Activated naive CD8-positive, alpha-beta T cell treated with anti-CD3 and anti-CD28 coated beads for 36 hours (primary cell): ENCODE measurements around the gene RCSD1. TPM values are rescaled to one million over a fixed set of nuclear protein-coding genes. Genes with fewer than 3 reads are reported as not detected.

Experiments used
- DNase-seq: peaks from one replicate; pipeline ENCODE4 v3.0.0; 2021
- H3K27ac Mint-ChIP-seq: one replicate; pipeline ENCODE4 v1.8.0; 2022; ENCODE audit warnings: mild to moderate bottlenecking, moderate library complexity, mixed read lengths
- H3K27me3 Mint-ChIP-seq: one replicate; pipeline ENCODE4 v1.8.0; 2022; ENCODE audit warnings: mild to moderate bottlenecking, mixed read lengths
- H3K36me3 Mint-ChIP-seq: one replicate; pipeline ENCODE4 v1.8.0; 2021; ENCODE audit warnings: mild to moderate bottlenecking, mixed read lengths
- H3K4me1 Mint-ChIP-seq: one replicate; pipeline ENCODE4 v1.8.0; 2021; ENCODE audit warnings: mixed read lengths
- H3K4me3 Mint-ChIP-seq: one replicate; pipeline ENCODE4 v1.8.0; 2022; ENCODE audit warnings: mild to moderate bottlenecking, moderate library complexity, mixed read lengths
- H3K9me3 Mint-ChIP-seq: one replicate; pipeline ENCODE4 v1.8.0; 2022; ENCODE audit warnings: mixed read lengths
- total RNA-seq, 2 experiments: library from RNA; stranded (reverse); gene quantifications; one replicate each; pipeline ENCODE4 v1.2.3, GENCODE V29; 2021

The RCSD1 gene
- total RNA-seq = 10 to 100 TPM; 56.4 to 58.2 TPM

GRCh38 chr1:167629681-167630567 lies at the start of gene RCSD1:
Gene RCSD1, plus strand, starts transcription at chr1:167630232. Its CDS starts 192 bp downstream, at chr1:167630424.
- Mint-ChIP-seq H3K9me3 (peaks cover 8% of the 10 kb centered on the region), H3K27me3 (peaks cover 3% of the 10 kb centered on the region), H3K27ac (peak within 1 kb of the TSS; percentile 99), H3K36me3 (peaks cover 44% of the 10 kb centered on the region), H3K4me1 (peaks cover 60% of the 10 kb centered on the region), H3K4me3 (peak within 1 kb of the TSS; percentile 97)
- peak; percentile 80 for DNase-seq

- no peak for DNase-seq
- H3K4me1 Mint-ChIP-seq = no peaks in the 10 kb centered on the region
- H3K27me3 Mint-ChIP-seq = no peaks in the 10 kb centered on the region
- H3K9me3 Mint-ChIP-seq = no peaks in the 10 kb centered on the region
- H3K4me3 Mint-ChIP-seq = no peak overlapping the region
- H3K36me3 Mint-ChIP-seq = no peaks in the 10 kb centered on the region
- no peak overlapping the region for H3K27ac Mint-ChIP-seq
Measured at GRCh38 chr1:167582064-167582463, 48.0 kb upstream of the RCSD1 start.

DNA sequence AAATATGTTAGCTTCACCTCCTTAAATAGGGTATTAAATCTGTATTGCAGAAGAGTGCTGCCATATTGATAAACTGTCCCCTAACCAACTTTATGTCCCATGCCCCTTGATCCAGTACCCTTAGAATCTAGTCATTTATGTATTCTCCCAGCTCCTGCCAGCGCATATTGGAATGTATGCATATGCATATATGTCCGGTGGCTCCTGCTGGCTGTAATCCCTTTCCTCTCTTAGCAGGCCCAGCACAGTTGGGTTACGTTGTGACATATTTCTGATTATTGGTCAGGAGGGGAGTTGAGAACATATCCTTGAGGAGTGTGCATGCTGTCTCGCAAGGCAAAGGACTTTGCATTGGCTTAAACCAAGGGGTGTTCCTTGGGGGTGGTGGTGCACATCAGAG lies 47.3 kb upstream of the RCSD1 start:
- Mint-ChIP-seq H3K4me1 (no peaks in the 10 kb centered on the region), H3K36me3 (no peaks in the 10 kb centered on the region), H3K27ac (no peak overlapping the region), H3K9me3 (no peaks in the 10 kb centered on the region), H3K4me3 (no peak overlapping the region), H3K27me3 (no peaks in the 10 kb centered on the region)
- no peak for DNase-seq

- H3K27ac Mint-ChIP-seq = no peak overlapping the region
- no peaks in the 10 kb centered on the region for H3K27me3 Mint-ChIP-seq
- H3K4me3 Mint-ChIP-seq = no peak overlapping the region
- no peaks in the 10 kb centered on the region for H3K36me3 Mint-ChIP-seq
- H3K9me3 Mint-ChIP-seq = no peaks in the 10 kb centered on the region
- no peak for DNase-seq
- no peaks in the 10 kb centered on the region for H3K4me1 Mint-ChIP-seq
Measured at GRCh38 chr1:167584581-167584980, 45.5 kb upstream of the RCSD1 start.

GRCh38 chr1:167587342-167587741 lies 42.7 kb upstream of the RCSD1 start:
- Mint-ChIP-seq H3K9me3 (no peaks in the 10 kb centered on the region), H3K27me3 (no peaks in the 10 kb centered on the region), H3K27ac (no peak overlapping the region), H3K36me3 (no peaks in the 10 kb centered on the region), H3K4me3 (no peak overlapping the region), H3K4me1 (no peaks in the 10 kb centered on the region)
- no peak for DNase-seq

DNA sequence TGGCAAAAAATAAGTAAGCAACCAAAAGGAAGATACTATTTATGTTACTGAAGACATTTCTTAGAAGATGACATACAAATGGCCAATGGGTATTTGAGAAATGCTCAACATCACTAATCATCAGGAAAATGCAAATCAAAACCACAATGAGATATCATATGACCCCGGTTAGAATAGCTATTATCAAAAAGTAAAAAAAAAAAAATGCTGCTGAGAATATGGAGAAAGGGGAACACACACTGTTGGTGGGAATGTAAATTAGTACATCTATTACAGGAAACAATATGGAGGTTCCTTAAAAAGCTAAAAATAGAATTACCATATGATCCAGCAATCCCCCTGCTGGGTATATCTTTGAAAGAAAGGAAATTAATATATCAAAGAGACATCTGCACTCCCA lies 42.2 kb upstream of the RCSD1 start:
- Mint-ChIP-seq H3K27me3 (no peaks in the 10 kb centered on the region), H3K9me3 (no peaks in the 10 kb centered on the region), H3K36me3 (no peaks in the 10 kb centered on the region), H3K4me1 (no peaks in the 10 kb centered on the region), H3K4me3 (no peak overlapping the region), H3K27ac (no peak overlapping the region)
- no peak for DNase-seq

DNA sequence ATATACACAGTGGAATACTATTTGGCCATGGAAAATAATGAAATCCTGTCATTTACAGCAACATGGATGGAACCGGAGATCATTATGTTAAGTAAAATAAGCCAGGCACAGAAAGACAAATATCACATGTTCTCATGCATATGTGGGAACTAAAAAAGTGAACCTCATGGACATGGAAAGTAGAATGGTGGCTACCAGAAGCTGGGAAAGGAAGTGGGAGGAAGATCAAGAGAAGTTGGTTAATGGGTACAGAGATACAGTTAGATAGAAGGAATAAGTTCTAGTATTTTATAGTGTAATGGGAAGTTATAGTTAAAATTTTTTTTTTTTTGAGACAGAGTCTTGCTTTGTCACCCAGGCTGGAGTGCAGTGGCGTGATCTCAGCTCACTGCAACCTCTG lies 41.7 kb upstream of the RCSD1 start:
- no peak overlapping the region for H3K4me3 Mint-ChIP-seq
- H3K9me3 Mint-ChIP-seq = no peaks in the 10 kb centered on the region
- no peak for DNase-seq
- no peaks in the 10 kb centered on the region for H3K27me3 Mint-ChIP-seq
- no peaks in the 10 kb centered on the region for H3K36me3 Mint-ChIP-seq
- peaks cover 2% of the 10 kb centered on the region for H3K4me1 Mint-ChIP-seq
- no peak overlapping the region for H3K27ac Mint-ChIP-seq

GRCh38 chr1:167592475-167592874 lies 37.6 kb upstream of the RCSD1 start:
- Mint-ChIP-seq H3K9me3 (no peaks in the 10 kb centered on the region), H3K27ac (no peak overlapping the region), H3K36me3 (no peaks in the 10 kb centered on the region), H3K4me1 (peaks cover 7% of the 10 kb centered on the region), H3K27me3 (no peaks in the 10 kb centered on the region), H3K4me3 (no peak overlapping the region)
- DNase-seq = no peak

GRCh38 chr1:167593860-167594259 lies 36.2 kb upstream of the RCSD1 start:
- peaks cover 7% of the 10 kb centered on the region for H3K4me1 Mint-ChIP-seq
- H3K9me3 Mint-ChIP-seq = no peaks in the 10 kb centered on the region
- no peaks in the 10 kb centered on the region for H3K27me3 Mint-ChIP-seq
- no peak overlapping the region for H3K4me3 Mint-ChIP-seq
- H3K36me3 Mint-ChIP-seq = no peaks in the 10 kb centered on the region
- DNase-seq = no peak
- H3K27ac Mint-ChIP-seq = no peak overlapping the region

DNA sequence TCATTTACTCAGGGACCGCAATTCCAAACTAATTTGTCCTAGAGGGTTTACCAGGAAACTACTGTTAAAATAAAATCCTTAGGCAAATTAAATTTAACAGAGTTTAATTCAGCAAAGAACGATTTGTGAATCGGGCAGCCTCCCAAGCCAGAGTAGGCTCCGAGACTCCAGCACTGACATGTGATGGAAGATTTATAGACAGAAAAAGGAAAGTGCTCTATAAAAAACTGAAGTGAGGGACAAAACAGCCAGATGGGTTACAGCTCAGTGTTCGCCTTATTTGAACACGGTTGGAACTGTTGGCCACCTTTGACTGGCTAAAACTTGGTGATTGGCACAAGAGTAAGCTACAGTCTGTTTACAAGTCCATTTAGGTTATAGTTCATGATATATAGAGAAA lies 35.2 kb upstream of the RCSD1 start:
- H3K36me3 Mint-ChIP-seq = no peaks in the 10 kb centered on the region
- no peaks in the 10 kb centered on the region for H3K27me3 Mint-ChIP-seq
- H3K4me1 Mint-ChIP-seq = peaks cover 9% of the 10 kb centered on the region
- no peak overlapping the region for H3K27ac Mint-ChIP-seq
- DNase-seq = no peak
- no peak overlapping the region for H3K4me3 Mint-ChIP-seq
- H3K9me3 Mint-ChIP-seq = no peaks in the 10 kb centered on the region

GRCh38 chr1:167599957-167600581 lies 30.0 kb upstream of the RCSD1 start:
- Mint-ChIP-seq H3K4me1 (peaks cover 35% of the 10 kb centered on the region), H3K4me3 (peak overlapping the region; percentile 67), H3K27me3 (no peaks in the 10 kb centered on the region), H3K9me3 (no peaks in the 10 kb centered on the region), H3K27ac (peak overlapping the region; percentile 92), H3K36me3 (no peaks in the 10 kb centered on the region)
- DNase-seq = peak; percentile 29

DNA sequence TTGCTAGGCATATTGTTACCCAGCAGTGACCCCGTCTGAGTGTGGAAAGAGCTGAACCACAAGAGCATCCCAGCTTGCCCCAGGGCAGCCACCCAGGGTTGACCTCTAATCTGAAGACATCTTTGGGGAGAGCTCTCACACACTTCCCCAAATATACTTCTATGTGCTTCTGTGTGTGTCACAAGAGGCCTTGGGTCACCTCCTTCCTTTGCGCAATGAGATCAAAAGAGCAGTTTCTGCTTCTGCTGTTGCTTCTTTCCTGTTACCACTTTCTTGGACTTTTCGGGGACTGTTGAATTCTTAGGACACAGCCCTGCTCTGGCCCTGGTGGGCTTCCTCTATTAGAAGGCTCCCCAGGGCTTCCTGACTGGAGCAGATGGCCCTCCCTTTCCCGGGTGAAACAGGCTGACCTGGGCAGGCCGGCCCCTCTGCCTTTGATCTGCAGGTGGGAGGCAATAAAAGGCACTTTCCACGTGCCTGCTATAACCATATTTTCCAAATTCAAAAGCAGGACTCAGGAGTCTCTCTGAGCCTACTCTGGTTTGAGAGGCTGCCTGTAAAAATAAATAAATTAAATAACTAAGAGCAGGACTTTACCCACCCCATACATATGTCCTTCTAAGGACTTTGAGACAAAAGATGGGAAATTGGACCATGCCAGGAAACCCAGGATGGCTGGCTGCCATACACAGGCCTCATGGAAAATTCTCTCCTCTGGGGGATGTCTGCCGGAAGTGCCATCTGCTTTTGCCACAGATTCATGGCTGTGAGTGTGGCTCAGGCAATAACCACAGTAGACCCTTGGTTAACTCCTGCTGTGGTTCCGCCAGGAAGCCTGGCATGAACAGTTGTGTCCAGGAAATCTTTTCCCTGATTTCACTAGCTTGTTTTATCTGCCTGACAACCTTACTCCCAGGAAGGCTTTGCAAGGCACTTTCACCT lies 28.3 kb upstream of the RCSD1 start:
- peaks cover 35% of the 10 kb centered on the region for H3K4me1 Mint-ChIP-seq
- H3K9me3 Mint-ChIP-seq = peaks cover 3% of the 10 kb centered on the region
- peak overlapping the region; percentile 92 for H3K27ac Mint-ChIP-seq
- DNase-seq = peak; percentile 14
- peaks cover 2% of the 10 kb centered on the region for H3K36me3 Mint-ChIP-seq
- peak overlapping the region; percentile 43 for H3K4me3 Mint-ChIP-seq
- H3K27me3 Mint-ChIP-seq = no peaks in the 10 kb centered on the region

DNA sequence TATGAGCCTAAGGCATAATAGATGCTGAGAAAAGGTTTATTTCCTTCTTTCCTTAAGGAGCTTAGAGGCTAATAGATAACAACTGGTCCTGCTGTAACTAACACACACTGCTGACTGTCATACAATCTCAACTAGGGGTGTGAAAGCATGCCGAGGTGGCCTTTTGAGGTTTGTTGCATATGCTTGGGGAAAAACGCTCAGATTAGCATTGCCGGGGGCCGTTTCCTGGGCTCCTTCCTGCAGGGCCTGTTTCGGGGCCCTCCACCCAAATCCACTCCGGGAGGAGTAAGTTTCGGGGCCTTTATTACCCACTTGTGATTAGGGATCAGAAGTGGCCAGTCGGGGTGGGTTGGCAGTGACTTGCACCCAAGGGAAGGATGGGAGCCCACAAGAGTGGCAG lies 27.2 kb upstream of the RCSD1 start:
- Mint-ChIP-seq H3K9me3 (peaks cover 10% of the 10 kb centered on the region), H3K36me3 (peaks cover 8% of the 10 kb centered on the region), H3K4me1 (peaks cover 35% of the 10 kb centered on the region), H3K4me3 (no peak overlapping the region), H3K27ac (peak overlapping the region; percentile 59), H3K27me3 (no peaks in the 10 kb centered on the region)
- DNase-seq = peak; percentile 15

DNA sequence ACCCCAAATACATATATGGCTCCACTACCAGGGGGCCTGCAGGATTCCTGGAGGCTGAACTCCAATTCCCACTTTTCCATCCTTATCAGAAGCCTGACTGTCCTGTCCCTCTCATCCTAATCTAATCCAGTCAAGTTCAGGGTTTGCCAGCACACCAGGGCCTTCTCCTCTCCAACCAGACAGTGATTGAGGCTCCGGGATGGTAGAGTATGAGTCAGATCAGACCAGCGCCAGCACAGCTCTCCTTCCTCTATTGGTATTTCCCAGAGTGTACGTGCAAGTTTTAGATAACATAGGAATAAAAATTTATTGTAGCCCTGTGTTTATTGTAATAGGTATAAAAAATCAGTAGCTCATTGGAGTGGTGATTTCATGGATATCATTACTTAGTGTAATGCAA lies 24.5 kb upstream of the RCSD1 start:
- Mint-ChIP-seq H3K4me3 (no peak overlapping the region), H3K9me3 (peaks cover 14% of the 10 kb centered on the region), H3K27me3 (no peaks in the 10 kb centered on the region), H3K27ac (no peak overlapping the region), H3K36me3 (peaks cover 10% of the 10 kb centered on the region), H3K4me1 (peaks cover 26% of the 10 kb centered on the region)
- no peak for DNase-seq

DNA sequence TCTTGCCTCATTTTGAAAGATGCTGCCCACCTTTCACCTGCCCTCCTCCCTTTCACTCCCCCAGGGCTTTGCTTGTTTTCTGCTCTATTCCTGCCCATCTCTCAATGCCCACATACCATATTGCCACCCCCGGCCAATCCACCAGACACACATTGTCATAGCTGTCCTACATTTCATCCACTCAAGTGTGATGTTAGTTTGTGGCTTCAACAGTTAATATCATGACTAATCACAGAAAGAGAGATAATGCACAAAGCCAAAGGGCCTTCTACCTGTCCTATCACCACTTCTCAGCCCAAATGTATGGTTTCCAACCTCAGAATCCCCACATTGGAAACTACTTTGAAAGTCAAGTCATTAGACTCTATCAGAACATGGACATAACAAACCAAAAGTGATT lies 18.0 kb upstream of the RCSD1 start:
- Mint-ChIP-seq H3K36me3 (peaks cover 13% of the 10 kb centered on the region), H3K4me1 (peaks cover 17% of the 10 kb centered on the region), H3K9me3 (peaks cover 14% of the 10 kb centered on the region), H3K27ac (no peak overlapping the region), H3K27me3 (no peaks in the 10 kb centered on the region), H3K4me3 (no peak overlapping the region)
- DNase-seq = no peak
